LNCaP clone FGC (cell line): ENCODE results near the gene B3GALT2.
A peak's percentile ranks its signal among the peaks of the same experiment; 100 is the strongest.

Experiments used
- DNase-seq: peaks from one replicate; pipeline ENCODE4 v3.0.0-alpha.2; 2011; ENCODE audit warnings: low read depth
- H3K4me3 ChIP-seq: 2 replicates; pipeline ENCODE4 v1.5.1; 2011; ENCODE audit warnings: mild to moderate bottlenecking, low read depth, low read length, control low read depth
- TF ChIP-seq, protein P1 (sequence below): IDR thresholded peaks from 2 replicates; pipeline ENCODE4 v1.5.1; 2012; ENCODE audit warnings: mild to moderate bottlenecking; ENCODE audit not compliant: control insufficient read depth, insufficient read depth; ENCODE audit errors: extremely low read depth

The B3GALT2 gene

DNA sequence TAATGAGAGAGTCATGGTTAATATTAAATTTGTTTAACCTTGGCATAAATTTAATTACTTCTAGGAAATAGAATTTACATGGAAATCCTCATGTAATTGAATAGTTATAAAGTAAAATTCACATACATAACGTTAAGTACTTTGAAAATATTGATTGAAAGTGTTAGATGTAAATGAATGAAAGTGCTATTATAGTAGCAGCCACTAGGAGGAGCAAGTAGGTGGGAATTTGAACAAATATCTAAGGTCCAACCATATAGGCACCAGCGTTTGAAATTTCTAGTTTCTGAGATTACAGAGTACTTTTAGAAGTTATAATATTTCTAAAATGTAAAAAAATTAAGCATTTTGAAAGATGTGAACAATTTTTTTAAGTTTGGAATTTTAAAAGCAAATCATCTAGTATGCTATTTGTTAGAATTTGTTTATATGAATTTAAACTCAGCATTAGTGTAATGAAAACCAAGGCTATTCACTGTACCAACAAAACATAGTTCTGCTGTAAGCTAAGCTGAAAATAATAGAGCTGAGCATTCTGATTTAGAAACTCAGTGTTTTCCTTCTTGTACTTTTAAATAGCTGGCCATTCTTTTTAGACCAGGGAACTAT lies 3.3 kb downstream of the B3GALT2 start:
- H3K4me3 ChIP-seq, result no peak overlapping the region
- no peak for DNase-seq
- TF ChIP-seq, protein P1, sequence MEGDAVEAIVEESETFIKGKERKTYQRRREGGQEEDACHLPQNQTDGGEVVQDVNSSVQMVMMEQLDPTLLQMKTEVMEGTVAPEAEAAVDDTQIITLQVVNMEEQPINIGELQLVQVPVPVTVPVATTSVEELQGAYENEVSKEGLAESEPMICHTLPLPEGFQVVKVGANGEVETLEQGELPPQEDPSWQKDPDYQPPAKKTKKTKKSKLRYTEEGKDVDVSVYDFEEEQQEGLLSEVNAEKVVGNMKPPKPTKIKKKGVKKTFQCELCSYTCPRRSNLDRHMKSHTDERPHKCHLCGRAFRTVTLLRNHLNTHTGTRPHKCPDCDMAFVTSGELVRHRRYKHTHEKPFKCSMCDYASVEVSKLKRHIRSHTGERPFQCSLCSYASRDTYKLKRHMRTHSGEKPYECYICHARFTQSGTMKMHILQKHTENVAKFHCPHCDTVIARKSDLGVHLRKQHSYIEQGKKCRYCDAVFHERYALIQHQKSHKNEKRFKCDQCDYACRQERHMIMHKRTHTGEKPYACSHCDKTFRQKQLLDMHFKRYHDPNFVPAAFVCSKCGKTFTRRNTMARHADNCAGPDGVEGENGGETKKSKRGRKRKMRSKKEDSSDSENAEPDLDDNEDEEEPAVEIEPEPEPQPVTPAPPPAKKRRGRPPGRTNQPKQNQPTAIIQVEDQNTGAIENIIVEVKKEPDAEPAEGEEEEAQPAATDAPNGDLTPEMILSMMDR, result peak; percentile 75

DNA sequence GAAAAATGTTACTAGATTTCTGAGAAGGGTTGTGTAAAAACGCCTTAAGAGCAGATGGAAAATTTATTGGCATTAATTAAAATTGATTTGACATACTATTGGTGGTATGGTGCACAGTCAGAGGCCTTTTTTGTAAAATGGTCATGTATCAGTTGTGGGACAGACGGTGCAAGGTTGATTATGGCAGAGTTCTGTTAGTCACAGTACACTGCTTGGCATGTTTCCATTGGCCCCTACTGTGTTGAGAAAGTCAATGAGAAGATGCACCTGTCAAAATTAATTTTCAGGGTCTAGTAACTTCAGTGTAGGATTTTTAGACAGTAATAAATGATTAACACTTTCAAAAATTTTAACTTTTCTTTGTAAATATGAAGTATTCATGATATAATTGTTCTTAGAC lies 4.4 kb downstream of the B3GALT2 start:
- TF ChIP-seq, protein P1, result no peak
- no peak for DNase-seq
- no peak overlapping the region for H3K4me3 ChIP-seq

DNA sequence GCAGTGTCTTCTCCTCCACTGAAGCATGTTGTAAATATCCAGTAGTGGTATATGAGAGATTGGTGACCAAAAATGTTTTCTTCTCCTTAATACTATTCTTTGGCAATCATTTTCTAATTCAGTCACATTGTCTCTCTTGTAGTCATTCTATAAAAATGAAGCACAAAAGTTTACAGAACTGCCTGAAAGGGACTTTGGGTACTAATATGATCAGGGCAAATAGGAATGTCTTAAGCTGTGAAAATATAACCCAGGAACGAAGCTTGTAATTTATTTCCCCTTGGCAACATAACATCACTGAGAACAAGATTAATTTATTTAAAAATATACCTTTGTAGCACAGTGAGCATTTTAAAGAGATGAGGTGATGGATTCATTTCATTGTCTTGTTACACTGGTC lies 4.9 kb downstream of the B3GALT2 start:
- TF ChIP-seq, protein P1, result no peak
- no peak for DNase-seq
- H3K4me3 ChIP-seq, result no peak overlapping the region

DNA sequence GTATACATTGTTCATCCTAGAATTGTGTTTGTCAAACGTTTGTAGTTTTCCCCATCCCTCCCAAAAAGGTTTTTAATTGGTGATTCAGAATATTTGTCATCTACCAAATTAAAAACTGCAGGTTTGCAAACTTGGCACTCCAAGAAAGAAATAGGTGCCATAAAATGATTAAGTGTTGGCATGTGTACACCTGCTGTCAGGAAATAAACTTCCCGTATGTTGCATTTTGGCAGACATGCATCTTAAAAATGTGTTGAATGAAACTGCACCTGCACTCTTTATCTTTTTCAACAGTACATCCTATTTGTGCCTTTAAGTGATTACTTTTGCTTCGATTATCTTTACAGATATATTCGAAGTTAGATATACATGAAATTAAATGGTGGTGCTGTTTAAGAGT lies 7.3 kb downstream of the B3GALT2 start:
- peak; percentile 38 for DNase-seq
- no peak overlapping the region for H3K4me3 ChIP-seq
- TF ChIP-seq, protein P1, result no peak

DNA sequence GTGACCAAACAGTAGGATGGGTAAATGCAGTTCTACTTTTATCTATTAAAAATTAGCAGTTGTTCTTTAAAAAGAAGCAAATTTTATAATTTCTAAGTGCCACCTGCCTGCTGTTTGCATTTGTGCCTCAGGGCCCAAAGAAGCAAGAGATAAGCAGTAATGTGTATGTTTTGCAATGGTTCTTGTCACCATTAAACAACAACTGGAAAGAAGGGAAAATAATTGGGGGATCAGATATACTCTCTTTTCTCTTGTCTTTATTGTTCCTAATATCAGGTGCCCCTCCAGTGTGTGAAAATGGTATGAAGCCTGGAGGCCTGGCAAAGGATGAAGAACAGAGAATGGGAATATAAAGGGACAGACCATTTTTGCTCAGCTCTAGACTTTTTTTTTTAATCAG lies 9.6 kb downstream of the B3GALT2 start:
- TF ChIP-seq, protein P1, result no peak
- DNase-seq, result no peak
- H3K4me3 ChIP-seq, result no peak overlapping the region

DNA sequence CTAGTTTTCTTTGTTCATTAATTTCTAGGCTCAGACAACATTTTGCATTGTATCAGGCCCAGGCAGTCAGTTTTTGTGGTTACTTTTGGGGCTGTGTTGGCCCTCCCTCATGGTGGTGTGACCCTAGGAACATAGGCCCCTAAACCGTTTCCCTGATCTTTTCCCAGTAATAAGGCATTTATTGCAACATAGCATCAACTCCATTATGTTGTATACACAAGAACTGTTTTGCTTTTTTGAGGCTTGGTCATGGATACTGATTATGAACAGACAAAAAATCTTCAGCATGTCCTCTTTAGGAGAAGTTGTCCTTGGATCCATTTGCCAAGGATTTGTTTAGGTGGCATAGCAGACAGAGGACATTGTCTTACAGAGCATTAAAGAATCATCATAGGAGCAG lies 10.3 kb downstream of the B3GALT2 start:
- no peak for DNase-seq
- no peak overlapping the region for H3K4me3 ChIP-seq
- TF ChIP-seq, protein P1, result no peak

DNA sequence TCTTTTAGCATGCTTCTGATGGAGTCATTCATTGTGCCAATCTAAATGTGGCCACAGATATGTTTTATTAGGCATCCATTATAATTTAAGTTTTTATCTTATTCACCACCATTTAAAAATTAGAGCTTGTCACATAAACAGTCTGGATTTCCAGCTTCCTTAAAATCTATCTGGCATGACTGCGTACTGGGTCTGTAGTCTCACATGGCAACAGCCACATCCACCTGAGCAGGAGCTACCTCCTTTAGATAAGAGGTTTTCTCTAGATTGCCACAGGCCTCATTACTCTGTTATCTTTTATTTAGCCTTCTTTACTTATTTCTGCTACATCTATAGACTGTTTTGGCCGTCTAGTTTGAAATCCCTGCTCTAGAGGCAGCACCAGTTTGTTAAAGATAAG lies 29.1 kb downstream of the B3GALT2 start:
- TF ChIP-seq, protein P1, result no peak
- H3K4me3 ChIP-seq, result no peak overlapping the region
- DNase-seq, result no peak
